Stomach (tissue), 9 donors: ENCODE measurements around the gene SEMA3F. TPM values are rescaled to one million over a fixed set of nuclear protein-coding genes. Genes with fewer than 3 reads are reported as not detected.

ENCODE experiments used
- DNase-seq, 2 donors: peaks; one replicate each; pipeline versions ENCODE4 v3.0.0 to v3.0.0-alpha.2; 2013 to 2019
- H3K27ac ChIP-seq, 5 donors: fragments of 200-600 bp in 4 of 5; sonication (generic) in 4 of 5; one replicate each; pipeline ENCODE4 v1.5.1; 2013 to 2019; ENCODE audit warnings: mild to moderate bottlenecking in 1 of 5, moderate library complexity in 1 of 5
- H3K27me3 ChIP-seq, 3 donors: fragments of 200-600 bp; sonication (generic); one replicate each; pipeline ENCODE4 v1.5.1; 2017 to 2019; ENCODE audit warnings: mixed run types in 1 of 3
- H3K36me3 ChIP-seq, 4 donors: fragments of 200-600 bp; sonication (generic); 1 replicate in 3 of 4; 2 replicates in 1 of 4; pipeline ENCODE4 v1.5.1; 2016 to 2019
- H3K4me1 ChIP-seq, 4 donors: fragments of 200-600 bp; sonication (generic); one replicate each; pipeline ENCODE4 v1.5.1; 2016 to 2019
- H3K4me3 ChIP-seq, 4 donors: fragments of 200-600 bp; sonication (generic) in 3 of 4; one replicate each; pipeline ENCODE4 v1.5.1; 2016 to 2019; ENCODE audit warnings: mild to moderate bottlenecking in 1 of 4
- H3K9me3 ChIP-seq, 4 donors: fragments of 200-600 bp; sonication (generic); one replicate each; pipeline ENCODE4 v1.5.1; 2016 to 2019
- EP300 ChIP-seq: sonication (generic); formaldehyde crosslinking; IDR thresholded peaks from one replicate; pipeline ENCODE4 v1.6.1; 2017; ENCODE audit warnings: antibody characterized with exemption
- POLR2A ChIP-seq, 4 donors: fragments of 450-650 bp; IDR thresholded peaks; one replicate each; pipeline ENCODE4 v1.6.1; 2016; ENCODE audit warnings: antibody characterized with exemption in 4 of 4, control low read depth in 2 of 4, mild to moderate bottlenecking in 1 of 4, moderate library complexity in 1 of 4
- POLR2AphosphoS5 ChIP-seq, 3 donors: sonication (generic); formaldehyde crosslinking; IDR thresholded peaks; one replicate each; pipeline ENCODE4 v1.6.1; 2016; ENCODE audit warnings: antibody characterized with exemption in 3 of 3
- WGBS, 5 donors: extraction: QIAGEN DNeasy Blood & Tissue Kit in 3 of 5; methylation state at CpG; one replicate each; pipeline versions ENCODE4 v1.1.5 to v1.1.7; 2013 to 2018; 5-methylcytosine and 5-hydroxymethylcytosine counted together
- intact Hi-C: fragments of 100-400 bp; cut with DNase I; formaldehyde crosslinking; loops from one replicate; pipeline ENCODE4 v1.15.1; 2023; ENCODE audit warnings: low total_unique reads
- polyA plus RNA-seq, 3 donors: library from polyadenylated mRNA; stranded (reverse); fragments of 200-250 nt; gene quantifications; one replicate each; pipeline ENCODE4 v1.2.3, GENCODE V29; 2013
- total RNA-seq, 5 donors: library from RNA; depleted of rRNA; stranded (reverse); fragments of >200 nt; gene quantifications; one replicate each; pipeline versions ENCODE4 v1.1.0 to v1.2.3, GENCODE V29; 2014 to 2016
- TF ChIP-seq, protein P1 (sequence below), 7 experiments: fragments of 450-650 bp in 4 of 7; fragments of 200-600 bp in 3 of 7; sonication (generic) in 3 of 7; IDR thresholded peaks; one replicate each; pipeline ENCODE4 v1.5.1; 2016 to 2019; ENCODE audit warnings: antibody characterized with exemption in 7 of 7, control low read depth in 2 of 7, mild to moderate bottlenecking in 1 of 7
- donor health status: healthy with polysubstance abuse.
- donor health status: Bipolar disorder and iron deficiency.
- donor health status: healthy.

Gene SEMA3F
- total and polyA plus RNA-seq, 8 donors: 8.9 to 34.5 (median 22.9) TPM

GRCh38 chr3:50122071-50122470 lies 33.1 kb upstream of the SEMA3F start:
- TF ChIP-seq POLR2AphosphoS5 (IDR thresholded peaks at IDR 0.05) (no peak), EP300 (no peak), POLR2A (IDR thresholded peaks at IDR 0.05) (no peak)
- TF ChIP-seq, protein P1, sequence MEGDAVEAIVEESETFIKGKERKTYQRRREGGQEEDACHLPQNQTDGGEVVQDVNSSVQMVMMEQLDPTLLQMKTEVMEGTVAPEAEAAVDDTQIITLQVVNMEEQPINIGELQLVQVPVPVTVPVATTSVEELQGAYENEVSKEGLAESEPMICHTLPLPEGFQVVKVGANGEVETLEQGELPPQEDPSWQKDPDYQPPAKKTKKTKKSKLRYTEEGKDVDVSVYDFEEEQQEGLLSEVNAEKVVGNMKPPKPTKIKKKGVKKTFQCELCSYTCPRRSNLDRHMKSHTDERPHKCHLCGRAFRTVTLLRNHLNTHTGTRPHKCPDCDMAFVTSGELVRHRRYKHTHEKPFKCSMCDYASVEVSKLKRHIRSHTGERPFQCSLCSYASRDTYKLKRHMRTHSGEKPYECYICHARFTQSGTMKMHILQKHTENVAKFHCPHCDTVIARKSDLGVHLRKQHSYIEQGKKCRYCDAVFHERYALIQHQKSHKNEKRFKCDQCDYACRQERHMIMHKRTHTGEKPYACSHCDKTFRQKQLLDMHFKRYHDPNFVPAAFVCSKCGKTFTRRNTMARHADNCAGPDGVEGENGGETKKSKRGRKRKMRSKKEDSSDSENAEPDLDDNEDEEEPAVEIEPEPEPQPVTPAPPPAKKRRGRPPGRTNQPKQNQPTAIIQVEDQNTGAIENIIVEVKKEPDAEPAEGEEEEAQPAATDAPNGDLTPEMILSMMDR (IDR thresholded peaks at IDR 0.05): no peak
- Histone ChIP-seq H3K4me1 (peaks cover 22 to 61% (median 52%) of the 10 kb centered on the region in 4 donors), H3K4me3 (no peak overlapping the region), H3K27ac (no peak overlapping the region), H3K27me3 (no peaks in the 10 kb centered on the region), H3K9me3 (no peaks in the 10 kb centered on the region), H3K36me3 (peaks cover 36 to 56% (median 43%) of the 10 kb centered on the region in 4 donors)
- intact Hi-C loops: loop anchor here (5.0 kb wide), 1 partner anchor 65 kb away; no protein-coding TSS in a partner anchor
- 54 to 70% (median 69%) methylated on average over 2 of the region's 2 CpGs for WGBS, 5 donors
- DNase-seq: no peak

DNA sequence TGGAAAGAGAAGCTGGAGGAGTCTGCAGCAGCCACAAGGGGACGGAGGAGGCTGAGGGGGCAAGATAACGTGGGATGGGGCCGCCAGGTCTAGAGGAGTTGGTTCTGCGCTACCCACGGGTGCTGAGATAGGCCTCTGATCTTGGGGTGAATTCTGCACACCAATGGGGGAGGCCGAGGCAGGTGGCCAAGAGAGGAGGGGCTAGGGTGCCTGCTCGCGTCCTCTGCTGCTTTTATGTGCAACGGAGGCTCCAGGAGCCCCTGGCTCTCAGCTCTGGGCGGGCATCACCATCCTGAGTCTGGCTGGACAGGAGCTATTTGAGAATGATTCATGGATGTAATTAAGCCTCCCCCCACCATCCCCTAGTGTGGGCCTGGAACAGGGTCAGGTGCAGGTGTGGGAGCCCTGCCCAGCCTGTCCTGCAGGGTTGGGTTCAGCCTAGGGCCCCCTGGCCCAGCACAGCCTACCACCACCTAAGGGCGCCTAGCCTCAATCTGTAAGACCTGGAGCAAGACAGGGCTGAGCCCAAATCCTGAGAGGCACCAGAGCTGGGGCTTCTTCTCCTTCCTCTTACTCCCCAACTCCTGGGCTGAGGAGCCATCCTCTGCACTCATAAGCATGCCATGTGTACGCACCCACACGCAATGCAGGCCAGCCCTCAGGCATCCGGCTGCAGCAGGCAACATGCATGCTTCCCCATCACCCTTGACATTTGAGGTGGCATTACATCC lies 32.3 kb upstream of the SEMA3F start:
- intact Hi-C loops: loop anchor here (5.0 kb wide), 1 partner anchor 64 kb away; no protein-coding TSS in a partner anchor
- H3K36me3 ChIP-seq: peaks cover 29 to 48% (median 36%) of the 10 kb centered on the region in 4 donors
- H3K4me1 ChIP-seq: peaks cover 29 to 67% (median 58%) of the 10 kb centered on the region in 4 donors
- WGBS, 5 donors: 73 to 80% (median 75%) methylated on average over 13 to 14 of the region's 14 CpGs
- no peak for DNase-seq
- H3K4me3 ChIP-seq: no peak overlapping the region
- H3K9me3 ChIP-seq: no peaks in the 10 kb centered on the region
- no peak overlapping the region for H3K27ac ChIP-seq
- H3K27me3 ChIP-seq: no peaks in the 10 kb centered on the region
- TF ChIP-seq POLR2A (IDR thresholded peaks at IDR 0.05): no peak
- TF ChIP-seq EP300: no peak
- no peak for TF ChIP-seq POLR2AphosphoS5 (IDR thresholded peaks at IDR 0.05)
- TF ChIP-seq, protein P1 (IDR thresholded peaks at IDR 0.05): no peak

DNA sequence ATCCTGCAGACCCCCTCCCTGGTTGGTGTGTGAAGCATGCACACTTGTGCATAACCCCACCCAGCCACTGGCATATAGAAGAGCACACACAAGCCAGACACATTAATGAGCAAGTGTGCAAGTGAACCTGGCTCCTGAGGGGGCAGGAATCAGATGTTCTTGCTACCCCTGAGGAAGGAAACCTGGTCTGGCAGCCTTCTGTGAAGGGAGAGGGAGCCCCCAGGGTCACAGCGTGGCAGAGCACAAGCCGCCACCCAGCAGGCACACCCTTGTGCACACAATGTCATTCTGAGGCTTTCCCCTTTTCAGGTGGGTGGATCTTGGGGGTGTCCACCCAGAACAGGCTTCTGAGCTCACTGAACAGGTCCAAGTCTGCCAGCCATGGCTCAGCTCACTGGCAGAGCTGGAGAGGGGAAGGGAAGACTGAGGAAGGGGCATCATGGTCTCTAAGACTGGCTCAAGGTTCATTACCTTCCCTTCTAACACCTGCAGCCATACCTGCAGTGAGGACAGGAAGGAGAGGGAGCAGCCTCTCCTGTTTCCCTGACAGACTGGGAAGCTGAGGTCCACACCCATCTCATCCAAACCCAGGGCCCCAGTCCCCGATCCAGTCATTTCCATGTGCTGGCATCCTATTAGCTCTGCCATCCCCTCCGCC lies 31.6 kb upstream of the SEMA3F start:
- TF ChIP-seq POLR2A (IDR thresholded peaks at IDR 0.05) (no peak), POLR2AphosphoS5 (IDR thresholded peaks at IDR 0.05) (no peak), EP300 (no peak)
- TF ChIP-seq, protein P1 (IDR thresholded peaks at IDR 0.05): no peak
- Histone ChIP-seq H3K9me3 (no peaks in the 10 kb centered on the region), H3K4me3 (no peak overlapping the region), H3K36me3 (peaks cover 22 to 41% (median 29%) of the 10 kb centered on the region in 4 donors), H3K27ac (no peak overlapping the region), H3K27me3 (no peaks in the 10 kb centered on the region), H3K4me1 (peaks cover 29 to 67% (median 58%) of the 10 kb centered on the region in 4 donors)
- peak in 1 of 2 donors; percentile 65 for DNase-seq
- 34 to 79% (median 54%) methylated on average over 3 to 4 of the region's 4 CpGs for WGBS, 5 donors
- intact Hi-C loops: loop anchor here (5.0 kb wide), 1 partner anchor 64 kb away; no protein-coding TSS in a partner anchor

DNA sequence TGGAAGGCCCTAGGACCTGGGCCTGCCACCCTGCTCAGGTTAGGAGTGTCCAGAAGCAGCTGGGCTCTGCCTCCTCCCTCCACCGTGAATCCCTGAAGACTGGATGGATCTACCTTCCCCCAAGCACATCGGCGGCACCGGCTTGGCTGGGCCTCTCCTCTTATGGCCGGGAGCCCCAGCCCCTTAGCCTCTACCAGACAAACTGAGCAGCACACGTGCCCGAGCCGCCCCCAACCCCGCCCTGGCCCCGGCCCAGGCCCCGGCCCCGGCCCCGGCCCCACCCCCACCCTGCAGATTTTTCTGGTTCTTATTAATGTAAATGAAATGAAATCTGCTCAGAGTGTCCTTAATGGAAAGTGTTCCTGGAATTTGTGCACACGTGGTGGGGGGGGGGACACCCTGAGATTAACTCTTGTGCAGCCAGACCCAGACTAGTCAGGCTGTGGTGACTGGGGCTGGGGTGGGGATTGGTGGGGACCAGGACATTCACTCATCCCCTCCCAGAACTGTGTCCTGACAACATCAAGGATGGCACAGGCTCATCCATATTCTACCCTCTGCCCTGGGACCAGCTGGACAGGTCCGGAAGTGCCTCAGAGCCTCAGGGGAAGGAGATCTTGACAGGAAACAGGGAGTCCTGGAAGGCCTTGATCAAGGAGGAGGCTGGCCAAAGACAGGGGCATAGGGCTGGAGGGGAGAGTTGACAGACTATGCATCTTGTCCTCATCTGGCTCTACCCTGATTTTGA lies 30.9 kb upstream of the SEMA3F start:
- Histone ChIP-seq H3K9me3 (no peaks in the 10 kb centered on the region), H3K36me3 (peaks cover 16 to 34% (median 22%) of the 10 kb centered on the region in 4 donors), H3K4me1 (peaks cover 29 to 67% (median 58%) of the 10 kb centered on the region in 4 donors), H3K4me3 (no peak overlapping the region), H3K27ac (no peak overlapping the region), H3K27me3 (no peaks in the 10 kb centered on the region)
- intact Hi-C loops: loop anchor here (5.0 kb wide), 1 partner anchor 63 kb away; no protein-coding TSS in a partner anchor
- 16 to 34% (median 24%) methylated on average over 10 to 15 of the region's 15 CpGs for WGBS, 5 donors
- TF ChIP-seq EP300: no peak
- no peak for TF ChIP-seq POLR2A (IDR thresholded peaks at IDR 0.05)
- peak in 1 of 2 donors; percentile 43 for DNase-seq
